Measurements from ENCODE around the gene PPP2R2D.
"Not testable (repeated sequence)": the region's sequence is repeated elsewhere in the genome, so short reads cannot be mapped to it uniquely, and the experiment has no call there.

The PPP2R2D gene

DNA sequence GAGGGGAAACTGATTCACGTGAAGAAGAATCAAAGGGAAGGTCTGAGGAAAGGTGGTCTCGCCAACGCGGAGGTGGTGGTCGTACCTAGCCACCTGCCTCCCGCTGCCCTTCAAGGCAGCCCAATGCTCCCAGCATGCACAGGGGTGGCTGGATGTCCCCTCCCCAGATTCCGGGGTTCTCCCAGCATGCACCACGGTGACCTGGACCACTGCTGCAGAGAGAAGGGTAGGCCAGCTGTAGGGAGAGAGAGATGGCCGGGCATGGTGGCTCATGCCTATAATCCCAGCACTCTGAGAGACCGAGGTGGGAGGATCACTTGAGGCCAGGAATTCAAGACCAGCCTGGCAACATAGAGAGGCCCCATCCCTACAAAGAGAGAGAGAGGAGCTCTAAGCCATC lies 32.4 kb upstream of the PPP2R2D start:
- DNase-seq, result no peak

DNA sequence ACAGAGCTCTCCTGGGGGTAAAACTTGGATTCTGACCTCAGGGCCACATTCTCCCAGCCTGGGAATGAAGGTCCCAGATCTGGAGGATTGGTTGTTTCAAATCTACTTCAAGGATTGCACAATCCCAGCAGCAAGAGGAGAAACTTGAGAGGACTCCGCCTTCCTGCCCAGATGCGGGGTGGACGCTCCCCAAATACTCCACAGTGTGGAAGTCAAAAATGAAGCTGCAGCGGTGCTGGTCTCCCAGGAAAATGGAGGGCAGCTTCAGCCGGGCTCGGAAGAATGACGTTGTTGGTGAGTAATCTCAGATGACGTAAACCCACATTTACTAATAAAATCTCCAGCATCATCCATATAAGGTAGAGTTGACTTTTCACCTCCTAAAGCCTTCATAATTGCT lies 31.5 kb upstream of the PPP2R2D start:
- no peak for DNase-seq

DNA sequence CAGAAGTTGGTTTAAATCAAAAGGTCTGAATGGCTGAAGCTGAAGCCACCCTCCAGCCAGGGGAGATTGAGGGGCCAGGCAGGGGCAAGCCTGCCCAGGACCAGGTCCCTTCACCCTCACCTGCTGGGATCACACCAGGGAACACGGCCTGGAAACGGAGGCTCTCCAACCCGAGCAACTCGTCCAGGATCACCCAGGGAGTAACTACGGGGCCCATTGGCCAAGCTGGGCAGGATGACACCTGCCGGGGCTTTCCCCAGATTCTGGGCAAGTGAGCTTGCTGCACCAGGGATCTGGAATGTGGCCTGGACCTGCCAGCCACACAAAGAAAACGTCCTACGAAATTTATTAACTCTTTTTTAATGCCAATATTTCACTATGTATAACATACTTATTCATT lies 30.4 kb upstream of the PPP2R2D start:
- DNase-seq, result no peak

DNA sequence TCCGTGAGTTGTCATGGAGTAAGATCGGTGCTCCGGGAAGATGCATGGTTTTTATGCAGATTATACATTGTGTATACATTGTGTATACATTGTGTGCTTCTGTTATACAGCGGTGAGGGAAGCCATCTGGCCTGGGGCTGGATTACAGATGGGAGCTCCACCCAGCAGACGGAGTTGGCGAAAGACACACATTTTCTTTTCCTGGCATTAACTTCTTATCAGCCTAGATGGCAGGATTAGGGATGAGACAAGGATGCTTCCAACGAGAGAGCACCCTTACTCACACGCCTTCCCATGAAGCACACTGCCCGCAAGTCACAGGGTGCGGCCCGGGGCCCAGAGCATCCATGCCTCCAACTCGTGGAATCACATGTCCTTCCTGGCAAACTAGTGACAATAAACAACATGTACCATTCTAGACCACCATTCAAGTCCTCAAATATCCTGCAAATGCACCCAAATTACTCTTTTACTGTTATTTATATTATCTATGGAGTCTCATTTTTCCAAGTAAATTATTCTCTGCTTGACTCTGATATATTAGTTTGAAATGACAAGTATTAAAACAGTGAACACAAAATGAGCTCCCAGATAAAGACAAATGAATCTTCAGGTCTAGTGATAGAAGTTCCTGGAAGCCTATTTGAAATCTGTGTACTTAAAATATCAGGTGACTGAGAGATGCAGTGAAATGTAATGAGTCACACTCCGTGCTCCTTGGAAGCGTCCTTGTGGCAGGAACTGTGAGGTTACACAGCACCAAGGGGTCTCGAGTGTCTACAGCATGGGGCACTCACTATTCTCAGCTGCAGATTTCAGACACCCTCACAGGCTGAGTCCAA lies 29.8 kb upstream of the PPP2R2D start:
- no peak for DNase-seq

DNA sequence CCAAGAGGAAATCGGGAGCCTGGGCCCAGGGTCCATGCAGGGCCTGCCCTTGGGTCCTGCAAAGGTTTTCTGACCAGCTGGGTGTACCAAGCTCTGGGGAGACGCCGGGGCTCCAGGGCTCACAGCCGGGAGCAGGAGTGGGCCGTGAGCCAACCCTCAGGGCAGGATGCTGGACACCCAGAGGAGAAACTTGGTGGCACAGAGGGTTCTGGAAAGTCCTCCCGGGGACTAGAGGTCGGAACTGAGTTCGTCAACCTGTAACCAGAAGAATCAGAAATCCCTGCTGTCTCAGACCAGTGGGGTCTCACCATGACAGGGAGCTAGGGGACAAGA lies 29.2 kb upstream of the PPP2R2D start:
- no peak for DNase-seq

GRCh38 chr10:131872011-131872826 lies 28.6 kb upstream of the PPP2R2D start:
- DNase-seq, result no peak

GRCh38 chr10:131872827-131873375 lies 27.9 kb upstream of the PPP2R2D start:
- DNase-seq, result no peak

DNA sequence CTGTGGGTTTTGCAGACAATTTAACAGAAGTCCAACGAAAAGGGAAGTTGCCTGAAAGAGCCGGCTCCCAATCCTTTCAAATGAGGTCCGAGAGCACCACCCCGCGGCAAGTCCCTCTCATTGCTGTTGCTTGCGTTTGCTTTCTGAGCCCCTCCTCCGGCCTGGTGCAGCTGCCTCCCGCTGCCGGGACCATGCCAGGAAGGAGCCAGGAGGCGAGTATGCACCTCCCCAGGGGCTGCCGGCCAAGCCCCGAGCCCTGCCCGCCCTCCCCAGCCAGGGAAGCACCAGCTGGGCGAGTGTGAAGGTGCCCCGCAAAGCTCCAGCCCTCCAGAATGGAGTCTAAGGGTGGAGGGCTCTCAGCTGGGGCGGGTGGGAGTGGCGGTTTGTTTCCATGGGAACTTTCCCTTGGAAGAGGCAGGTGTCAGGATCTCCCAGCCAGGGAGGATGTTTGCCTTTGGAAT lies 25.8 kb upstream of the PPP2R2D start:
- peak; percentile 35 for DNase-seq

GRCh38 chr10:131875501-131875900 lies 25.3 kb upstream of the PPP2R2D start:
- no peak for DNase-seq

DNA sequence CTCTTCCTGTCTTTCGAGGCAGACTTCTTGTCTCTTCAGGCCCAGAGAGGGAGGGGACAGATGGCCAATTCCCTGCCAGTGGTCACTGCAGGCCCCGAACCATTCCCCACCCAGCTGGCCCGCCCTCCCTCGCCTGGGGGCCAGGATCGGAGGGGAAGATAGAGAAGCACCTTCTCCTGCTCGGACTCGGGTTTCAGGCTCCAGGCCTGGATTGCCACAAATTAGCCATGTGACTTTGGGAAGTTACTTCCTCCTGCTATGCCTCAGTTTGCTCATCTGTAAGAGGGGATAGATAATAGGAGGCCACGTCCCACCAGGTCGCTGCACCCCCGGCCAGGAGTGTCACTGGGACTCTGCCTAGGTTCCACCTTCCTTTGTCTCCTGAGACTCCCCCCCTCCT lies 24.8 kb upstream of the PPP2R2D start:
- DNase-seq, result no peak

DNA sequence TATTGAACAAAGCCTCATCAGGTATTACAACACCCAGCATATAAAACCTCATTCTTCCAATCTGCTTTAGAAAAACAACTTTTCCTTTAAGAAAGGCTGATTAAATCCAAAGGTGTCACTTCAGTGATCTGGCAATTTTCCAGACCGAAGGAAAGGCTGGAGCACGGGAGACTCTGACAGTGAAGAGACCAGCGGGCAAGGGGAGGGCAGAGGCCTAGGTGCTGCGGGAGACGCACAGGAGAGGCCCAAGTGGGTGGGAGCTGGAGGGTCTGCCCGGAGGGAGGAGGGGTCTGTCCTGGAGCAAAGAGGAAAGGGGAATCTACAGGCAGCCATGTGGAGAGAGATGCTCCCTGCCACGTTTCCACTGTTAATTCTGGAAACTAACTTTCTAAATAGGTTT lies 24.3 kb upstream of the PPP2R2D start:
- DNase-seq, result no peak

GRCh38 chr10:131880016-131880590 lies 20.7 kb upstream of the PPP2R2D start:
- no peak for DNase-seq

- DNase-seq, result no peak
Measured at GRCh38 chr10:131881104-131881880, 19.5 kb upstream of the PPP2R2D start.

DNA sequence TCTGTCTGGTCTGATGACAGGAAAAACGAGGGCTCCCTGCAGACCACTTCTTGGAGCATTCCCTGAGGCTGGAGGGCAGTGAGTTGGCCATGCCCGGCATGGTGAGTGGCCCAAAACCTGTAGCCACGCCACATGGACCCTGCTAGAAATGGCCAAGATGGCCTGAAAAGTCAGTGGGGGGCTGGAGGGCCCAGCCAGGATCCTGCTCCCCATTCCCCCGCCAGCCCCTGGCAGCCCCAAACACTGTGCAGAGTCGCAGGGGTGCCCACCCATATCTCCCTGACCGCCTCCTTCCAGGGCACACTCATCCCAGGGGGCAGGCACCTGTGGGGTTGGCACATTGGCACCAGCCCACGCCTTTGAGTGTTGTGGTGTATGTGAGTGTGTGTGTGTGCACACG lies 18.7 kb upstream of the PPP2R2D start:
- DNase-seq, result no peak

DNA sequence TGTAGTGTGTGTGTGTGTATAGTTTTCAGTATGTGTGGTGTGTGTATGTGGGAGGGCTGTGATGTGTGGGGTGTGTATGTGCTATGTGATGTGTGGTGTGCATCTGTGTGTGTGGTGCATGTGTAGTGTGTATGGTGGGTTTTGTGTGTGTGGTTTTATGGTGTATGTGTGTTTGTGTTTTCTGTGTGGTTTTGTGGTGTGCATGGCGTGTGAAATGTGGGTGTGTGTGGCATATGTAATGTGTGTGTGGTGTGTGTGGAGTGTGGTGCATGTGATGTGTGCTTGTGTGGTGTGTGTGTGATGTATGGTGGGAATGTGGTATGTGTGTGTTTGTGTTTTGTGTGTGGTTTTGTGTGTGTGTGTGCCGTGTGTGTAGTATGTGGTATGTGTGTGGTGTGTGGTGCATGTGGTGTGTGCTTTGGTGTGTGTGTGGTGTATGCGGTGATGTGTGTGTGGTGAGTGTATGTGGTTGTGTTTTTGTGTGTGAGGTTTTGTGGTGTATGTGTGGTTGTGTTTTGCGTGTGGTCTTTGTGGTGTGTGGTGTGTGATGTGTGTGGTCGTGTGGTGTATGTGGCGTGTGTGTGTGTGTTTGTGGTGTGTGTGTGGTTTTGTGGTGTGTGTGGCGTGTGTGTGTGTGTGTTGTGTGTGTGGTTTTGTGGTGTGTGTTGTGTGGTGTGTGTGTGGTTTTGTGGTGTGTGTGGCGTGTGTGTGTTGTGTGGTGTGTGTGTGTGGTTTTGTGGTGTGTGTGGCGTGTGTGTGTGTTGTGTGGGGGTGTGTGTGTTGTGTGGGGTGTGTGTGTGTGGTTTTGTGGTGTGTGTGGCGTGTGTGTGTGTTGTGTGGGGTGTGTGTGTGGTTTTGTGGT lies 18.0 kb upstream of the PPP2R2D start:
- no peak for DNase-seq

GRCh38 chr10:131883621-131884393 lies 17.0 kb upstream of the PPP2R2D start:
- not testable (repeated sequence) for DNase-seq

DNA sequence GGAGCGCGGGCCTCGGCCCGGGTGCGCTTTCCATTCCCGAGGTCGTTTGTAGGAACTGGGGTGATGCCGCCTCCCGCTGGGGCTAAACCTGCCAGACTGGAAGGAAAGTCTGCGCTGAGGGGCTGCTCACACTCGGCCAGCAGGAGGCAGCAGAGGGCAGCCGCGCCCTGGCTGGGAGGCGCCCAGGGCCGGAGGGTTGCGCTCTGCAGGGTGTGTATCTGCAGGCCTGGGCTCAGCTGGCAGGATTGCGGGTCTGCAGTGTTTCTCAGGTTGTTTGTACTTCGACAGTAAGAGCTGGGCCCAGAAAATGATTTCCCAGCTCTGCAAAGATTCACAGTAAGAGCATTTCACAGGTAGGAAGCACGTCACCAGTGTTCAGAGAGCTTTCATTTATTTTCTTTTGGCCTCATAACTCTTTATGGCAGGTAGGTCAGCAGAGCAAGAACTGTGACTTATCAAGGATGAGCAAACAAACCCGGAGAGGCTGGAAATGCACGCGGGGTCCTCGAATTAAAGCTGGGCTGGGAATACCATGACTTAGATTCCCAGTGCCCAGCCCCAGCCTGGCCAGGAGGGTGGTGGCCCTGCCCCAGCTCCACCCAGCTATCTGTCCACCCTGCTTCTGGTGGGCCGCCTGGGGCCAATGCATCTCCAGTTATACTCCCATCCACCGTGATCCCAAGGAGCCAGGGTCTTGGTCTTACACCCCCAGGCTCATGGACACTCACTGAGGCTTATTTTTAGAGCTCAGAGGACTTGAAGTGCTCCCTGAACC lies 15.2 kb upstream of the PPP2R2D start:
- no peak for DNase-seq

DNA sequence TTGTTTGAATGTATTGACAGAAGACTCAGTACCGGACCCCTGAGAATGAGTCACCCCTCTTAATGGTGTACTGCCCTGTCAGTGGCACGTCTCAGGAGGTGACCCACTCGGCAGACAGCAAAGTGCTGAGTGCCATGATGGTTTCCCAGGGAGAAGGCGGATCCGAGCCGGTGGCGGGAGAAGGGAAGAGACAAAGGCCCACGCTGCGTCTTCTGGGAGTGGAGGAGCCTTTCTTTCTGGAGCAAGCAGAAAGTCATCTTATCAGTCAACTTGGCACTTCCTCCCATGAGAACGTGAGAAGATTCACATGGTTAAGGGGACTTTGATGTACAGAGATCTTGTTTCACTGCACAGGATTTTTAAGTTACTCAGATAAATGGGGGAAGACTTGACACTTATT lies 14.6 kb upstream of the PPP2R2D start:
- no peak for DNase-seq

DNA sequence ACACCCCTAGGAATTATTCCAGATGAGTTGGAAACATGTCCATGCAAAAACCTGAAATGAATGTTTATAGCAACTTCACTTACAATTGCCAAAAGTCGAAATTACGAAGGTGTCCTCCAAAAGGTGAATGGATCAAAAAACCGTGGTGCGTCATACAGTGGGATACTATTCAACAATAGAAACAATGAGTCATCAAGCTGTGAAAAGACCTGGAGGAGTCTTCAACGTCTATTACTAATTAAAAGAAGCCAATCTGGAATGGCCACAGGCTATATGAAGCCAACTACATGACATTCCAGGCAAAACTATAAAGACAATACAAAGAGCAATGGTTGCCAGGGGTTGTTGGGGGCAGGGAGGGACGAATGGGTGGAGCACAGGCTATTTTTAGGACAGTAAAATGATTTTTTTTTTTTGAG lies 12.6 kb upstream of the PPP2R2D start:
- no peak for DNase-seq

- DNase-seq, result no peak
Measured at GRCh38 chr10:131889755-131890154, 11.1 kb upstream of the PPP2R2D start.

Measured in NCI-H1694 treated with DMSO at 0.1 percent for 48 hours (cell line).